Measurements from ENCODE around the gene HSPG2.

HSPG2 gene

DNA sequence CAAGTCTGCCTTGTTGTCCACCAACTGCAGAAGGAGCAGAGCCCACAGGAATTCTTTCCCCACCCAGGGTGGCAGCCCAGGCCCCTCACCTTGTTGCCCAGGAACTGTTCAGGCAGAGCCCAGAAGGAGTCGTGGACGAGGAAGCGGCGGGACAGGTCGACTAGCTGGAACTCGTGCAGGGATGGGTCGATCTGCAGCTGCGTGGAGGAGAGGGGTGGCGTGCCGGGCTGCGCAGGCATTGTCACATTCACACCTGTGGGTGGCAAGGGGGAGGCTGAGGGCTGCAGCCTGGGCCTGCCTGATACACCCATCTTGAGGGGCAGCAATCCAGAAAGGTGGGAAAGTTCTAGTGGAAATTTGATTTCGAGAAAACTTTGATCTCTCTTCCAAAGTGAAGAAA, 55.9 kb downstream of the HSPG2 start:
- Histone ChIP-seq H3F3A (ENCODE audit: insufficient read depth) (no peaks in the 10 kb centered on the region), H3K36me3 (ENCODE audit: low read length) (no peaks in the 10 kb centered on the region), H3K27me3 (ENCODE audit: low read length) (no peaks in the 10 kb centered on the region), H3K79me2 (ENCODE audit: insufficient read depth, low read length) (no peaks in the 10 kb centered on the region), H3K9ac (ENCODE audit: low read length) (no peak overlapping the region), H3K4me2 (ENCODE audit: low read depth, low read length, poor library complexity, severe bottlenecking) (no peak overlapping the region), H4K20me1 (ENCODE audit: low read depth, low read length) (no peaks in the 10 kb centered on the region), H3K9me3 (ENCODE audit: insufficient read depth, low read length) (no peaks in the 10 kb centered on the region), H3K9me2 (replicated peaks; ENCODE audit: insufficient read depth, low read length) (no peaks in the 10 kb centered on the region), H2AFZ (ENCODE audit: low read depth, low read length, severe bottlenecking) (no peak overlapping the region), H3K27ac (ENCODE audit: low read depth, low read length) (no peak overlapping the region), H3K4me3 (ENCODE audit: insufficient read depth, low read length, poor library complexity, severe bottlenecking) (no peak overlapping the region)
- TF ChIP-seq EZH2phosphoT487 (conservative IDR thresholded peaks at IDR 0.05; ENCODE audit: low read length) = no peak
- TF ChIP-seq, protein P1, sequence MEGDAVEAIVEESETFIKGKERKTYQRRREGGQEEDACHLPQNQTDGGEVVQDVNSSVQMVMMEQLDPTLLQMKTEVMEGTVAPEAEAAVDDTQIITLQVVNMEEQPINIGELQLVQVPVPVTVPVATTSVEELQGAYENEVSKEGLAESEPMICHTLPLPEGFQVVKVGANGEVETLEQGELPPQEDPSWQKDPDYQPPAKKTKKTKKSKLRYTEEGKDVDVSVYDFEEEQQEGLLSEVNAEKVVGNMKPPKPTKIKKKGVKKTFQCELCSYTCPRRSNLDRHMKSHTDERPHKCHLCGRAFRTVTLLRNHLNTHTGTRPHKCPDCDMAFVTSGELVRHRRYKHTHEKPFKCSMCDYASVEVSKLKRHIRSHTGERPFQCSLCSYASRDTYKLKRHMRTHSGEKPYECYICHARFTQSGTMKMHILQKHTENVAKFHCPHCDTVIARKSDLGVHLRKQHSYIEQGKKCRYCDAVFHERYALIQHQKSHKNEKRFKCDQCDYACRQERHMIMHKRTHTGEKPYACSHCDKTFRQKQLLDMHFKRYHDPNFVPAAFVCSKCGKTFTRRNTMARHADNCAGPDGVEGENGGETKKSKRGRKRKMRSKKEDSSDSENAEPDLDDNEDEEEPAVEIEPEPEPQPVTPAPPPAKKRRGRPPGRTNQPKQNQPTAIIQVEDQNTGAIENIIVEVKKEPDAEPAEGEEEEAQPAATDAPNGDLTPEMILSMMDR (IDR thresholded peaks at IDR 0.05; ENCODE audit: insufficient read depth, low read length, poor library complexity, severe bottlenecking) = no peak

DNA sequence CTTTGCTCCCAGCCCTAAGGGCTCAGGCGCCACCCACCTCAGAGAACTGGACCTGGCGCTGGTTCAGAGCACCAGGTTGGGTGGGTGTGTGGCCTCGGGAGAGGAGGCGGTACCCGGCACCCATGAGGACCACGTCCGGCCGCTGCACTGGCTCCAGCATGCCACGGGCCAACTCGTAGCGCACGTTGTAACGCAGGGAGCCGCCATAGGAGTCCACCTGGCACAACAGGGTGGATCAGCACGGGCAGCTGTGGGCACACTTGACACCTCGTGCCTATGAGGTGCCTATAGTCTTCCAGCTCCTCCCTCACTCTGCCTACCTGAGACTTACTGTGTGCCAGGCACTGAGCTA, 56.5 kb downstream of the HSPG2 start:
- no peaks in the 10 kb centered on the region for H4K20me1 ChIP-seq (ENCODE audit: low read depth, low read length)
- no peak for TF ChIP-seq EZH2phosphoT487 (conservative IDR thresholded peaks at IDR 0.05; ENCODE audit: low read length)
- TF ChIP-seq, protein P1 (IDR thresholded peaks at IDR 0.05; ENCODE audit: insufficient read depth, low read length, poor library complexity, severe bottlenecking) = no peak
- no peaks in the 10 kb centered on the region for H3K36me3 ChIP-seq (ENCODE audit: low read length)
- no peaks in the 10 kb centered on the region for H3K79me2 ChIP-seq (ENCODE audit: insufficient read depth, low read length)
- no peak overlapping the region for H3K4me3 ChIP-seq (ENCODE audit: insufficient read depth, low read length, poor library complexity, severe bottlenecking)
- no peaks in the 10 kb centered on the region for H3K9me3 ChIP-seq (ENCODE audit: insufficient read depth, low read length)
- no peaks in the 10 kb centered on the region for H3K27me3 ChIP-seq (ENCODE audit: low read length)
- H3F3A ChIP-seq (ENCODE audit: insufficient read depth) = no peaks in the 10 kb centered on the region
- H3K4me2 ChIP-seq (ENCODE audit: low read depth, low read length, poor library complexity, severe bottlenecking) = no peak overlapping the region
- H3K27ac ChIP-seq (ENCODE audit: low read depth, low read length) = no peak overlapping the region
- H3K9ac ChIP-seq (ENCODE audit: low read length) = no peak overlapping the region
- no peak overlapping the region for H2AFZ ChIP-seq (ENCODE audit: low read depth, low read length, severe bottlenecking)
- H3K9me2 ChIP-seq (replicated peaks; ENCODE audit: insufficient read depth, low read length) = no peaks in the 10 kb centered on the region

- H3K27ac ChIP-seq (ENCODE audit: low read depth, low read length) = no peak overlapping the region
- no peaks in the 10 kb centered on the region for H3K36me3 ChIP-seq (ENCODE audit: low read length)
- H2AFZ ChIP-seq (ENCODE audit: low read depth, low read length, severe bottlenecking) = no peak overlapping the region
- no peak for TF ChIP-seq EZH2phosphoT487 (conservative IDR thresholded peaks at IDR 0.05; ENCODE audit: low read length)
- TF ChIP-seq, protein P1 (IDR thresholded peaks at IDR 0.05; ENCODE audit: insufficient read depth, low read length, poor library complexity, severe bottlenecking) = no peak
- H3K4me3 ChIP-seq (ENCODE audit: insufficient read depth, low read length, poor library complexity, severe bottlenecking) = no peak overlapping the region
- H3F3A ChIP-seq (ENCODE audit: insufficient read depth) = no peaks in the 10 kb centered on the region
- no peak overlapping the region for H3K4me2 ChIP-seq (ENCODE audit: low read depth, low read length, poor library complexity, severe bottlenecking)
- no peaks in the 10 kb centered on the region for H3K9me3 ChIP-seq (ENCODE audit: insufficient read depth, low read length)
- H3K9ac ChIP-seq (ENCODE audit: low read length) = no peak overlapping the region
- H3K9me2 ChIP-seq (replicated peaks; ENCODE audit: insufficient read depth, low read length) = no peaks in the 10 kb centered on the region
- H3K27me3 ChIP-seq (ENCODE audit: low read length) = no peaks in the 10 kb centered on the region
- no peaks in the 10 kb centered on the region for H4K20me1 ChIP-seq (ENCODE audit: low read depth, low read length)
- no peaks in the 10 kb centered on the region for H3K79me2 ChIP-seq (ENCODE audit: insufficient read depth, low read length)
Measured at GRCh38 chr1:21879928-21880618, 57.0 kb downstream of the HSPG2 start.

Data from SU-DHL-6 (cell line).